ENCODE measurements around the gene VPS13D. TPM values are rescaled to one million over a fixed set of nuclear protein-coding genes. Genes with fewer than 3 reads are reported as not detected.

The VPS13D gene
- polyA plus RNA-seq, 1 of the 3 experiments (the other 2 are of a cell fraction), result 15.0 TPM

DNA sequence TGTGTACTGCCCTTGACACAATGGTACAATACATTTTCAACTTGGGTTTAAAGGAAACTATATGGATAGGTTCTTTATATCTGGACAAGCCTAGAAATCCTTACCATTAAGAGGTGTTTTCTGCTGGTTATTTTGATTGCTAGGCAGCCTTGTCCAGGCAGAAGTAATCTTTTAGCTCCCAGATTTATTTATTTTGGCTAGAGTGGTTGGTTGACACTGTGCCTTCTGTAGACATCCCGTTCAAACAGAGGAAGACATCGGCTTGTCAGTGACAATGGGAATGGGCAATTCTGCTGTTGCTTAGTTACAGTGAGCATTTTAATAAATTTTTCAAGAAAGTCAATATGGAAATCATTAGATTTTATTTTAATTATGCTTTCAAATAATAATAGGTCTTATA lies 138.8 kb downstream of the VPS13D start (continued):
- TF ChIP-seq FOSL2 (IDR thresholded peaks at IDR 0.05; ENCODE audit: borderline replicate concordance, low read depth) (no peak), ELF1 (IDR thresholded peaks at IDR 0.05) (no peak), EP300 (IDR thresholded peaks at IDR 0.05; ENCODE audit: borderline replicate concordance in 1 of 2, low read depth in 1 of 2, low read length in 1 of 2) (no peak), GABPA (IDR thresholded peaks at IDR 0.05; ENCODE audit: low read depth) (no peak), FOXJ3 (CRISPR knock-in tag; IDR thresholded peaks at IDR 0.05) (no peak)
- TF ChIP-seq, protein P1, sequence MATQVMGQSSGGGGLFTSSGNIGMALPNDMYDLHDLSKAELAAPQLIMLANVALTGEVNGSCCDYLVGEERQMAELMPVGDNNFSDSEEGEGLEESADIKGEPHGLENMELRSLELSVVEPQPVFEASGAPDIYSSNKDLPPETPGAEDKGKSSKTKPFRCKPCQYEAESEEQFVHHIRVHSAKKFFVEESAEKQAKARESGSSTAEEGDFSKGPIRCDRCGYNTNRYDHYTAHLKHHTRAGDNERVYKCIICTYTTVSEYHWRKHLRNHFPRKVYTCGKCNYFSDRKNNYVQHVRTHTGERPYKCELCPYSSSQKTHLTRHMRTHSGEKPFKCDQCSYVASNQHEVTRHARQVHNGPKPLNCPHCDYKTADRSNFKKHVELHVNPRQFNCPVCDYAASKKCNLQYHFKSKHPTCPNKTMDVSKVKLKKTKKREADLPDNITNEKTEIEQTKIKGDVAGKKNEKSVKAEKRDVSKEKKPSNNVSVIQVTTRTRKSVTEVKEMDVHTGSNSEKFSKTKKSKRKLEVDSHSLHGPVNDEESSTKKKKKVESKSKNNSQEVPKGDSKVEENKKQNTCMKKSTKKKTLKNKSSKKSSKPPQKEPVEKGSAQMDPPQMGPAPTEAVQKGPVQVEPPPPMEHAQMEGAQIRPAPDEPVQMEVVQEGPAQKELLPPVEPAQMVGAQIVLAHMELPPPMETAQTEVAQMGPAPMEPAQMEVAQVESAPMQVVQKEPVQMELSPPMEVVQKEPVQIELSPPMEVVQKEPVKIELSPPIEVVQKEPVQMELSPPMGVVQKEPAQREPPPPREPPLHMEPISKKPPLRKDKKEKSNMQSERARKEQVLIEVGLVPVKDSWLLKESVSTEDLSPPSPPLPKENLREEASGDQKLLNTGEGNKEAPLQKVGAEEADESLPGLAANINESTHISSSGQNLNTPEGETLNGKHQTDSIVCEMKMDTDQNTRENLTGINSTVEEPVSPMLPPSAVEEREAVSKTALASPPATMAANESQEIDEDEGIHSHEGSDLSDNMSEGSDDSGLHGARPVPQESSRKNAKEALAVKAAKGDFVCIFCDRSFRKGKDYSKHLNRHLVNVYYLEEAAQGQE (IDR thresholded peaks at IDR 0.05; ENCODE audit: low read depth, low read length), result no peak
- TF ChIP-seq, protein P2, sequence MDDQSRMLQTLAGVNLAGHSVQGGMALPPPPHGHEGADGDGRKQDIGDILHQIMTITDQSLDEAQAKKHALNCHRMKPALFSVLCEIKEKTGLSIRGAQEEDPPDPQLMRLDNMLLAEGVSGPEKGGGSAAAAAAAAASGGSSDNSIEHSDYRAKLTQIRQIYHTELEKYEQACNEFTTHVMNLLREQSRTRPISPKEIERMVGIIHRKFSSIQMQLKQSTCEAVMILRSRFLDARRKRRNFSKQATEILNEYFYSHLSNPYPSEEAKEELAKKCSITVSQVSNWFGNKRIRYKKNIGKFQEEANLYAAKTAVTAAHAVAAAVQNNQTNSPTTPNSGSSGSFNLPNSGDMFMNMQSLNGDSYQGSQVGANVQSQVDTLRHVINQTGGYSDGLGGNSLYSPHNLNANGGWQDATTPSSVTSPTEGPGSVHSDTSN (IDR thresholded peaks at IDR 0.05), result no peak
- TF ChIP-seq, protein P3, sequence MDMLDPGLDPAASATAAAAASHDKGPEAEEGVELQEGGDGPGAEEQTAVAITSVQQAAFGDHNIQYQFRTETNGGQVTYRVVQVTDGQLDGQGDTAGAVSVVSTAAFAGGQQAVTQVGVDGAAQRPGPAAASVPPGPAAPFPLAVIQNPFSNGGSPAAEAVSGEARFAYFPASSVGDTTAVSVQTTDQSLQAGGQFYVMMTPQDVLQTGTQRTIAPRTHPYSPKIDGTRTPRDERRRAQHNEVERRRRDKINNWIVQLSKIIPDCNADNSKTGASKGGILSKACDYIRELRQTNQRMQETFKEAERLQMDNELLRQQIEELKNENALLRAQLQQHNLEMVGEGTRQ (IDR thresholded peaks at IDR 0.05; ENCODE audit: borderline replicate concordance, low read depth, low read length), result no peak

DNA sequence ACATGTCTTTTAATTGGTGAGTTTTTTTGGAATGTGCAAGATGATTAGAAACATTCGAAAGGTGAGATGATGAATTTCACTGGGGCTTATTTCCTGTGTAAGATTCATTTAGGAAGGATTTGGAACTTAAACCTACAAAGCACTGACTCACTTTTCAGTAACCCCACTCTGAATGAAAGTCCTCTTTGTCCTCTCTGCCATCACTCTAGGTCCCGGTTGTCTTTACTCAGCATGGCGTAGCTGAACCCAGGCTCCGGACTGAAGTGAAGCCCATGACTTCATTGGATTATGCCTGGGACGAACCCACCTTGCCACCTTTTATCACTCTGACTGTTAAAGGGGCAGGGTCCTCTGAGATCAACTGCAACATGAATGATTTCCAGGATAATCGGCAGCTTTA lies 139.4 kb downstream of the VPS13D start:
- H3K36me3 ChIP-seq (replicated peaks in 1 of 2; ENCODE audit: control insufficient read depth in 1 of 2, insufficient read depth in 2 of 2, low read length in 1 of 2), result peaks cover 16 to 23% of the 10 kb centered on the region in 2 experiments
- no peaks in the 10 kb centered on the region for H4K20me1 ChIP-seq (ENCODE audit: insufficient read depth)
- no peaks in the 10 kb centered on the region for H3K27me3 ChIP-seq (ENCODE audit: insufficient read depth)
- ChIA-PET POLR2A (no interaction called here), CTCF (interaction anchor here (0.9 to 1.5 kb wide), 3 partner anchors 13 to 290 kb away, joined by 3 to 4 read pairs (median 3); no protein-coding TSS in a partner anchor)
- H3K9ac ChIP-seq, result no peak overlapping the region
- no peaks in the 10 kb centered on the region for H3K9me3 ChIP-seq
- peak overlapping the region in 1 of 2 experiments; percentile 4; a peak in 1 of 4 replicates for H3K27ac ChIP-seq (ENCODE audit: low read depth in 2 of 2, low read length in 1 of 2)
- no peaks in the 10 kb centered on the region for H3K9me2 ChIP-seq
- peaks cover 2 to 11% of the 10 kb centered on the region in 2 experiments for H3K4me1 ChIP-seq (ENCODE audit: control insufficient read depth in 1 of 2, insufficient read depth in 2 of 2, low read depth in 1 of 2, low read length in 1 of 2)
- WGBS (ENCODE audit: low lambda C conversion rate), result 56% methylated on average over 6 of the region's 6 CpGs
- no peak overlapping the region for H2AFZ ChIP-seq (ENCODE audit: low read depth)
- H3K4me2 ChIP-seq, result no peak overlapping the region
- no peaks in the 10 kb centered on the region for H3F3A ChIP-seq (replicated peaks; ENCODE audit: insufficient read depth)
- no peak for DNase-seq
- no peak for TF ChIP-seq NFIC (IDR thresholded peaks at IDR 0.05; ENCODE audit: borderline replicate concordance)
- no peak for TF ChIP-seq NRF1 (IDR thresholded peaks at IDR 0.05; ENCODE audit: low read depth, low read length)
- no peak for TF ChIP-seq FOXM1 (IDR thresholded peaks at IDR 0.05; ENCODE audit: low read depth)
- TF ChIP-seq, protein P4, sequence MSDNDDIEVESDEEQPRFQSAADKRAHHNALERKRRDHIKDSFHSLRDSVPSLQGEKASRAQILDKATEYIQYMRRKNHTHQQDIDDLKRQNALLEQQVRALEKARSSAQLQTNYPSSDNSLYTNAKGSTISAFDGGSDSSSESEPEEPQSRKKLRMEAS (IDR thresholded peaks at IDR 0.05; ENCODE audit: low read depth), result no peak
- TF ChIP-seq GATA2 (CRISPR knock-in tag; IDR thresholded peaks at IDR 0.05), result no peak
- TF ChIP-seq TEAD4 (IDR thresholded peaks at IDR 0.05; ENCODE audit: borderline replicate concordance, insufficient read depth), result no peak
- no peak for TF ChIP-seq MEF2A (IDR thresholded peaks at IDR 0.05; ENCODE audit: borderline replicate concordance, low read depth)
- no peak for TF ChIP-seq TAF1 (IDR thresholded peaks at IDR 0.05; ENCODE audit: borderline replicate concordance, low read depth, low read length)
- TF ChIP-seq, protein P5, sequence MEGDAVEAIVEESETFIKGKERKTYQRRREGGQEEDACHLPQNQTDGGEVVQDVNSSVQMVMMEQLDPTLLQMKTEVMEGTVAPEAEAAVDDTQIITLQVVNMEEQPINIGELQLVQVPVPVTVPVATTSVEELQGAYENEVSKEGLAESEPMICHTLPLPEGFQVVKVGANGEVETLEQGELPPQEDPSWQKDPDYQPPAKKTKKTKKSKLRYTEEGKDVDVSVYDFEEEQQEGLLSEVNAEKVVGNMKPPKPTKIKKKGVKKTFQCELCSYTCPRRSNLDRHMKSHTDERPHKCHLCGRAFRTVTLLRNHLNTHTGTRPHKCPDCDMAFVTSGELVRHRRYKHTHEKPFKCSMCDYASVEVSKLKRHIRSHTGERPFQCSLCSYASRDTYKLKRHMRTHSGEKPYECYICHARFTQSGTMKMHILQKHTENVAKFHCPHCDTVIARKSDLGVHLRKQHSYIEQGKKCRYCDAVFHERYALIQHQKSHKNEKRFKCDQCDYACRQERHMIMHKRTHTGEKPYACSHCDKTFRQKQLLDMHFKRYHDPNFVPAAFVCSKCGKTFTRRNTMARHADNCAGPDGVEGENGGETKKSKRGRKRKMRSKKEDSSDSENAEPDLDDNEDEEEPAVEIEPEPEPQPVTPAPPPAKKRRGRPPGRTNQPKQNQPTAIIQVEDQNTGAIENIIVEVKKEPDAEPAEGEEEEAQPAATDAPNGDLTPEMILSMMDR (IDR thresholded peaks at IDR 0.05), result no peak
- TF ChIP-seq, protein P3 (IDR thresholded peaks at IDR 0.05; ENCODE audit: borderline replicate concordance, low read depth, low read length), result no peak
- no peak for TF ChIP-seq FOXJ3 (CRISPR knock-in tag; IDR thresholded peaks at IDR 0.05)
- H3K79me2 ChIP-seq (ENCODE audit: insufficient read depth), result no peaks in the 10 kb centered on the region; the same call in 1 of the 2 replicates
- no peak overlapping the region for H3K4me3 ChIP-seq (ENCODE audit: low read depth in 2 of 2, low read length in 1 of 2)

Measured in SK-N-SH (cell line).